OCI-LY3 (cell line): ENCODE measurements around the gene CEMIP.

Source experiments
- H2AFZ ChIP-seq: fragments of 200-600, 300-600 bp; shearing (Covaris generic); 2 replicates; pipeline ENCODE4 v1.6.0; 2014; ENCODE audit warnings: antibody characterized with exemption, low read depth, low read length
- H3K27ac ChIP-seq: fragments of 200-600, 300-600 bp; sonication (generic); 2 replicates; pipeline ENCODE4 v1.5.1; 2014; ENCODE audit warnings: mild to moderate bottlenecking, low read length, moderate library complexity, mixed read lengths
- H3K27me3 ChIP-seq: fragments of 200-600, 300-600 bp; sonication (generic); 2 replicates; pipeline ENCODE4 v1.6.1; 2014; ENCODE audit warnings: low read depth, low read length, mixed read lengths
- H3K36me3 ChIP-seq: fragments of 200-600, 300-600 bp; sonication (generic); replicated peaks from 2 replicates; pipeline ENCODE3; 2014; ENCODE audit warnings: low read depth, low read length, mixed read lengths
- H3K4me1 ChIP-seq: fragments of 300-600, 200-600 bp; sonication (generic); 2 replicates; pipeline ENCODE4 v1.6.1; 2014; ENCODE audit warnings: low read length, mixed read lengths
- H3K4me2 ChIP-seq: fragments of 200-600, 300-600 bp; sonication (generic); 2 replicates; pipeline ENCODE4 v1.6.1; 2014; ENCODE audit warnings: low read length, mixed read lengths
- H3K4me3 ChIP-seq: fragments of 300-600, 200-600 bp; sonication (generic); 2 replicates; pipeline ENCODE4 v1.5.1; 2014; ENCODE audit warnings: antibody characterized with exemption, mild to moderate bottlenecking, low read length, moderate library complexity
- H3K79me2 ChIP-seq: fragments of 300-600, 200-600 bp; shearing (Covaris generic); 2 replicates; pipeline ENCODE4 v1.6.1; 2014; ENCODE audit warnings: mild to moderate bottlenecking, low read length, mixed read lengths
- H3K9ac ChIP-seq: fragments of 300-600, 200-600 bp; shearing (Covaris generic); 2 replicates; pipeline ENCODE4 v1.6.0; 2014; ENCODE audit warnings: mild to moderate bottlenecking, low read length, moderate library complexity
- H3K9me3 ChIP-seq: fragments of 200-600, 300-600 bp; shearing (Covaris generic); 2 replicates; pipeline ENCODE4 v1.6.1; 2014; ENCODE audit warnings: low read length, mixed read lengths; ENCODE audit not compliant: insufficient read depth
- H4K20me1 ChIP-seq: fragments of 200-600, 300-600 bp; sonication (generic); 2 replicates; pipeline ENCODE4 v1.6.1; 2016; ENCODE audit warnings: low read length, mixed read lengths; ENCODE audit not compliant: insufficient read depth
- EZH2phosphoT487 ChIP-seq: fragments of 200-600 bp; shearing (Covaris generic); IDR thresholded peaks from 2 replicates; pipeline ENCODE4 v1.6.1; 2018; ENCODE audit warnings: antibody characterized with exemption, mixed run types, low read depth
- TF ChIP-seq, protein P1 (sequence below): fragments of 200-600, 300-600 bp; sonication (generic); IDR thresholded peaks from 2 replicates; pipeline ENCODE4 v1.5.1; 2014; ENCODE audit warnings: antibody characterized with exemption, low read length, low read depth

The CEMIP gene

GRCh38 chr15:80949756-80950155 is 170.6 kb downstream of the CEMIP start:
- Histone ChIP-seq H2AFZ (no peak overlapping the region), H3K4me3 (no peak overlapping the region), H3K9ac (no peak overlapping the region), H3K36me3 (peaks cover 56% of the 10 kb centered on the region), H4K20me1 (peaks cover 10% of the 10 kb centered on the region; the same call in 1 of the 2 replicates), H3K4me1 (peaks cover 8% of the 10 kb centered on the region), H3K27ac (no peak overlapping the region), H3K79me2 (no peaks in the 10 kb centered on the region), H3K4me2 (no peak overlapping the region), H3K9me3 (no peaks in the 10 kb centered on the region), H3K27me3 (no peaks in the 10 kb centered on the region)
- TF ChIP-seq EZH2phosphoT487: no peak
- TF ChIP-seq, protein P1, sequence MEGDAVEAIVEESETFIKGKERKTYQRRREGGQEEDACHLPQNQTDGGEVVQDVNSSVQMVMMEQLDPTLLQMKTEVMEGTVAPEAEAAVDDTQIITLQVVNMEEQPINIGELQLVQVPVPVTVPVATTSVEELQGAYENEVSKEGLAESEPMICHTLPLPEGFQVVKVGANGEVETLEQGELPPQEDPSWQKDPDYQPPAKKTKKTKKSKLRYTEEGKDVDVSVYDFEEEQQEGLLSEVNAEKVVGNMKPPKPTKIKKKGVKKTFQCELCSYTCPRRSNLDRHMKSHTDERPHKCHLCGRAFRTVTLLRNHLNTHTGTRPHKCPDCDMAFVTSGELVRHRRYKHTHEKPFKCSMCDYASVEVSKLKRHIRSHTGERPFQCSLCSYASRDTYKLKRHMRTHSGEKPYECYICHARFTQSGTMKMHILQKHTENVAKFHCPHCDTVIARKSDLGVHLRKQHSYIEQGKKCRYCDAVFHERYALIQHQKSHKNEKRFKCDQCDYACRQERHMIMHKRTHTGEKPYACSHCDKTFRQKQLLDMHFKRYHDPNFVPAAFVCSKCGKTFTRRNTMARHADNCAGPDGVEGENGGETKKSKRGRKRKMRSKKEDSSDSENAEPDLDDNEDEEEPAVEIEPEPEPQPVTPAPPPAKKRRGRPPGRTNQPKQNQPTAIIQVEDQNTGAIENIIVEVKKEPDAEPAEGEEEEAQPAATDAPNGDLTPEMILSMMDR: no peak

- Histone ChIP-seq H3K79me2 (no peaks in the 10 kb centered on the region), H3K9ac (no peak overlapping the region), H3K4me2 (no peak overlapping the region), H3K9me3 (no peaks in the 10 kb centered on the region), H3K27me3 (no peaks in the 10 kb centered on the region), H3K4me1 (peaks cover 6% of the 10 kb centered on the region), H4K20me1 (0 out of 2 replicates have a peak, but pooled peaks cover 4% of the 10 kb centered on the region), H3K36me3 (peaks cover 53% of the 10 kb centered on the region), H3K4me3 (no peak overlapping the region), H3K27ac (no peak overlapping the region), H2AFZ (no peak overlapping the region)
- no peak for TF ChIP-seq EZH2phosphoT487
Observed at GRCh38 chr15:80950291-80951078, 171.3 kb downstream of the CEMIP start.

DNA sequence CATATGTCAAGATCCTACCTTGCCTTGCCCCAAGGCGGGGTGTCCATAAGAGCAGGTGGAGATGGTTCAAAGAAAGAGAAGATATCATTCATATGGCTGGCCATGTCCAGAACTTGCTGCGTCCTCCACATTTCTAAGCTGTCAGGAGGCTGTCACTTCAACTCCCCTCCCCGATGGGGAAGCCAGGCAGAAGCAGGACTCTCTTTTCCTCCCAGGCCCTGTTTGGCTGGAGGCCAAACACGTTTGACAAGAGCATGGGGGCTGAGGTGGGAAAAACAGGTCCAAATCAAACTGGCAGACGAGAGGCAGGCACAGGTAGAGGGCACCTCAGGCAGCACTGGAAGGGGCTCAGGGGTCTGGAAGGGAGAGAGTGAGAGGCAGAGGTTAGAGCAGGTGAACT is 172.8 kb downstream of the CEMIP start:
- no peak overlapping the region for H3K27ac ChIP-seq
- H3K4me2 ChIP-seq: no peak overlapping the region

DNA sequence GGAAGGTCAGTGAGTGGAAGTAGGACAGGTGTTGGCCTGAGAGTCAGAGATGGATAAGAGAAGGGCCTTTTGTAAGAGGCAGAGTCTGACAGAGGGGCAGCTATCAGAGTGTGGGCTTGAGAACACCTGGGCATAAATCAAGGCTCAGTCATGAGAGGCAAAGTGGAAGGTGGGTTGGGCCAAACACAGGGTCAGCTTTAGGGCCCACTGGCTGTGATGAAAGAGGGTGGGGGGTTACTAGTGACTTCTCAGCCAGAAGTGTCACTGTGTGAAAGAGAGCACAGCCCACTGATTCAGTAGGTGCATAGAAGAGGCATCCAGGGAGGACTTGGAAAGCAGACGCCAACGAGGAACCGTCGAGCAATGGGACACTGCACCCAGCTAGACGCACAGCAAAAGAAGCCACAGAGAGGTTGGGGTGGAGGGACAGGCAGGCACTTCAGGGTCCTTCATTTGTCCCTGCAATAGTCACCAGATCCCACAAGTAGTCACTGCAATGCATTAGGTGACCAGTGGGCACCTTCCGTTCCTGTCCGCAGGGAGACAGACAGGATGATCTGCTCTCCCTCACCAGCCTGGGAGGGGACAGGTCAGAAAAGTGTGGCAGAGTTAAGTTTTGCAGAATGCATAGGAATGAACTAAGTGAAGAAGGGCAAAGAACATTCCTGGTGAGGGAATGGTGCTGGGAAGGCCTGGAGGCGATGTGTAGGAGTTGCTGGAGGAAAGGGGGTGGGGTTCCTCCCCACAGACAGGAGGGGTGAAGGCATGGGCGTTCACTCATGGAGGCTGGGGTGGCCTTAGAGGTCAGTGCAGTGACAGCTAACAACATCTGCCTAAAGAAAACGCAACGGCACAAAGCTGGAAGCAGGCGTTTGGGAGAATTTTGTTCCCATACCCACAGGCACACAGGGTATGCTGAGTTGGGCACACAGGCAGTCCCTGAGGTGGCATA is 174.1 kb downstream of the CEMIP start:
- Histone ChIP-seq H3K9ac (no peak overlapping the region), H3K4me2 (no peak overlapping the region), H3K27me3 (no peaks in the 10 kb centered on the region), H2AFZ (no peak overlapping the region), H3K4me3 (no peak overlapping the region), H3K27ac (no peak overlapping the region), H4K20me1 (no peaks in the 10 kb centered on the region), H3K36me3 (peaks cover 35% of the 10 kb centered on the region), H3K9me3 (no peaks in the 10 kb centered on the region), H3K79me2 (no peaks in the 10 kb centered on the region), H3K4me1 (peaks cover 2% of the 10 kb centered on the region; the same call in 1 of the 2 replicates)
- TF ChIP-seq, protein P1: no peak
- no peak for TF ChIP-seq EZH2phosphoT487

More for the DNA sequence above, 172.8 kb downstream of the CEMIP start:
- H3K36me3 ChIP-seq: peaks cover 44% of the 10 kb centered on the region
- TF ChIP-seq, protein P1: no peak
- TF ChIP-seq EZH2phosphoT487: no peak
- H3K79me2 ChIP-seq: no peaks in the 10 kb centered on the region
- no peaks in the 10 kb centered on the region for H3K27me3 ChIP-seq
- H3K9ac ChIP-seq: no peak overlapping the region
- H3K9me3 ChIP-seq: no peaks in the 10 kb centered on the region
- no peaks in the 10 kb centered on the region for H4K20me1 ChIP-seq
- no peak overlapping the region for H2AFZ ChIP-seq
- no peak overlapping the region for H3K4me3 ChIP-seq
- H3K4me1 ChIP-seq: peaks cover 2% of the 10 kb centered on the region; the same call in 1 of the 2 replicates
